ENCODE data around the gene DNAH10. TPM values are rescaled to one million over a fixed set of nuclear protein-coding genes. Genes with fewer than 3 reads are reported as not detected.

The DNAH10 gene
- total RNA-seq, 1 experiment from 2014 or later: not detected

- H3K27ac ChIP-seq: no peak overlapping the region
- POLR2A ChIA-PET (ENCODE audit: unreplicated experiment): no interaction called here
- no peaks in the 10 kb centered on the region for H3K4me1 ChIP-seq (replicated peaks; ENCODE audit: insufficient read depth)
- intact Hi-C loops (cut with micrococcal nuclease; ENCODE audit: unreplicated experiment): no loop called here
- CTCF ChIA-PET: no interaction called here
- H4K20me1 ChIP-seq (ENCODE audit: insufficient read depth): no peaks in the 10 kb centered on the region
- no peaks in the 10 kb centered on the region for H3F3A ChIP-seq (ENCODE audit: insufficient read depth, low read depth)
- H2AFZ ChIP-seq: no peak overlapping the region
- no peaks in the 10 kb centered on the region for H3K27me3 ChIP-seq (ENCODE audit: insufficient read depth, low read depth)
- no peaks in the 10 kb centered on the region for H3K36me3 ChIP-seq (ENCODE audit: low read depth)
- no peak overlapping the region for H3K4me2 ChIP-seq
- BruUV-seq (replicated peaks): no TSS peak
- DNase-seq: no peak
- H3K4me3 ChIP-seq: no peak overlapping the region
- H3K79me2 ChIP-seq (ENCODE audit: low read depth): no peaks in the 10 kb centered on the region
- TF ChIP-seq, protein P1, sequence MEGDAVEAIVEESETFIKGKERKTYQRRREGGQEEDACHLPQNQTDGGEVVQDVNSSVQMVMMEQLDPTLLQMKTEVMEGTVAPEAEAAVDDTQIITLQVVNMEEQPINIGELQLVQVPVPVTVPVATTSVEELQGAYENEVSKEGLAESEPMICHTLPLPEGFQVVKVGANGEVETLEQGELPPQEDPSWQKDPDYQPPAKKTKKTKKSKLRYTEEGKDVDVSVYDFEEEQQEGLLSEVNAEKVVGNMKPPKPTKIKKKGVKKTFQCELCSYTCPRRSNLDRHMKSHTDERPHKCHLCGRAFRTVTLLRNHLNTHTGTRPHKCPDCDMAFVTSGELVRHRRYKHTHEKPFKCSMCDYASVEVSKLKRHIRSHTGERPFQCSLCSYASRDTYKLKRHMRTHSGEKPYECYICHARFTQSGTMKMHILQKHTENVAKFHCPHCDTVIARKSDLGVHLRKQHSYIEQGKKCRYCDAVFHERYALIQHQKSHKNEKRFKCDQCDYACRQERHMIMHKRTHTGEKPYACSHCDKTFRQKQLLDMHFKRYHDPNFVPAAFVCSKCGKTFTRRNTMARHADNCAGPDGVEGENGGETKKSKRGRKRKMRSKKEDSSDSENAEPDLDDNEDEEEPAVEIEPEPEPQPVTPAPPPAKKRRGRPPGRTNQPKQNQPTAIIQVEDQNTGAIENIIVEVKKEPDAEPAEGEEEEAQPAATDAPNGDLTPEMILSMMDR (conservative IDR thresholded peaks at IDR 0.05): no peak
- no peak for TF ChIP-seq EZH2 (IDR thresholded peaks at IDR 0.05; ENCODE audit: low read depth)
- no peaks in the 10 kb centered on the region for H3K9me3 ChIP-seq (ENCODE audit: insufficient read depth, low read depth)
- no peaks in the 10 kb centered on the region for H3K9me2 ChIP-seq (ENCODE audit: insufficient read depth)
These were observed 188.6 kb downstream of the DNAH10 start for GRCh38 chr12:123950476-123951349.

- CTCF ChIA-PET: no interaction called here
- no peak overlapping the region for H3K4me2 ChIP-seq
These were observed 189.4 kb downstream of the DNAH10 start for GRCh38 chr12:123951467-123951866.

GRCh38 chr12:123952037-123952436 lies 189.9 kb downstream of the DNAH10 start:
- H3K4me3 ChIP-seq: no peak overlapping the region
- ChIA-PET CTCF (no interaction called here), POLR2A (ENCODE audit: unreplicated experiment) (no interaction called here)
- intact Hi-C loops (cut with micrococcal nuclease; ENCODE audit: unreplicated experiment): no loop called here
- no peaks in the 10 kb centered on the region for H3K9me3 ChIP-seq (ENCODE audit: insufficient read depth, low read depth)
- no peaks in the 10 kb centered on the region for H3F3A ChIP-seq (ENCODE audit: insufficient read depth, low read depth)
- H3K27ac ChIP-seq: no peak overlapping the region
- H3K79me2 ChIP-seq (ENCODE audit: low read depth): no peaks in the 10 kb centered on the region
- H3K27me3 ChIP-seq (ENCODE audit: insufficient read depth, low read depth): no peaks in the 10 kb centered on the region
- H3K9me2 ChIP-seq (ENCODE audit: insufficient read depth): no peaks in the 10 kb centered on the region
- H3K36me3 ChIP-seq (ENCODE audit: low read depth): no peaks in the 10 kb centered on the region
- H2AFZ ChIP-seq: no peak overlapping the region
- H3K4me2 ChIP-seq: no peak overlapping the region
- no peaks in the 10 kb centered on the region for H4K20me1 ChIP-seq (ENCODE audit: insufficient read depth)
- TF ChIP-seq, protein P1 (conservative IDR thresholded peaks at IDR 0.05): no peak
- TF ChIP-seq EZH2 (IDR thresholded peaks at IDR 0.05; ENCODE audit: low read depth): no peak
- no TSS peak for BruUV-seq (replicated peaks)
- no peak for DNase-seq
- H3K4me1 ChIP-seq (replicated peaks; ENCODE audit: insufficient read depth): no peaks in the 10 kb centered on the region

More at GRCh38 chr12:123951467-123951866, 189.4 kb downstream of the DNAH10 start:
- intact Hi-C loops (cut with micrococcal nuclease; ENCODE audit: unreplicated experiment): no loop called here
- DNase-seq: no peak
- no peaks in the 10 kb centered on the region for H4K20me1 ChIP-seq (ENCODE audit: insufficient read depth)
- no peaks in the 10 kb centered on the region for H3K36me3 ChIP-seq (ENCODE audit: low read depth)
- POLR2A ChIA-PET (ENCODE audit: unreplicated experiment): no interaction called here
- no peaks in the 10 kb centered on the region for H3K27me3 ChIP-seq (ENCODE audit: insufficient read depth, low read depth)
- H3K9me2 ChIP-seq (ENCODE audit: insufficient read depth): no peaks in the 10 kb centered on the region
- BruUV-seq (replicated peaks): no TSS peak
- H3K4me3 ChIP-seq: no peak overlapping the region
- TF ChIP-seq, protein P1 (conservative IDR thresholded peaks at IDR 0.05): no peak
- TF ChIP-seq EZH2 (IDR thresholded peaks at IDR 0.05; ENCODE audit: low read depth): no peak
- no peak overlapping the region for H2AFZ ChIP-seq
- no peaks in the 10 kb centered on the region for H3K9me3 ChIP-seq (ENCODE audit: insufficient read depth, low read depth)
- no peak overlapping the region for H3K27ac ChIP-seq
- no peaks in the 10 kb centered on the region for H3F3A ChIP-seq (ENCODE audit: insufficient read depth, low read depth)
- H3K4me1 ChIP-seq (replicated peaks; ENCODE audit: insufficient read depth): no peaks in the 10 kb centered on the region
- H3K79me2 ChIP-seq (ENCODE audit: low read depth): no peaks in the 10 kb centered on the region
